Measurements from ENCODE around the gene JARID2.

The JARID2 gene

DNA sequence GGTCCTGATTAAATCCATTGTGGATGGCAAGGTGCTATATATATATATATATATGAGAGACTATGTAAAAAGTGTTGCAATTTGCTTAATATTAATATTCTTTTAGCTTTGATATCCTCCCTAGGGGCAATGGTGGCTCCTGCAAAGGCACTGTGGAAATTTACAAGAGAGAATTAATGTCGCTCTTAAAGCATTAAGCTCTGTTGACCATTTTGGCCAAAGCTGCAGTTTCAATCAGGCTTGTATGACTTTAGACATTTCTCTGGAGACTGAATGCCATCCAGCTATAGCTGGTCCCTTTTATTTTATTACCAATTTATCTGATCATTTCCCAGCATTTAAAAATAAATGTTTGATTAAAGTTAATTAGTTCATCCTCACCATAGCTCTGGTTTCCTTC lies 155.3 kb downstream of the JARID2 start:
- Histone ChIP-seq H3K27ac (peak overlapping the region; percentile 72), H3K4me3 (ENCODE audit: low read depth, low read length) (peak overlapping the region; percentile 66), H3K9me3 (ENCODE audit: severe bottlenecking) (no peaks in the 10 kb centered on the region), H3K27me3 (ENCODE audit: insufficient read depth, low read depth, severe bottlenecking) (no peaks in the 10 kb centered on the region), H3K36me3 (no peaks in the 10 kb centered on the region)
- TF ChIP-seq, protein P1, sequence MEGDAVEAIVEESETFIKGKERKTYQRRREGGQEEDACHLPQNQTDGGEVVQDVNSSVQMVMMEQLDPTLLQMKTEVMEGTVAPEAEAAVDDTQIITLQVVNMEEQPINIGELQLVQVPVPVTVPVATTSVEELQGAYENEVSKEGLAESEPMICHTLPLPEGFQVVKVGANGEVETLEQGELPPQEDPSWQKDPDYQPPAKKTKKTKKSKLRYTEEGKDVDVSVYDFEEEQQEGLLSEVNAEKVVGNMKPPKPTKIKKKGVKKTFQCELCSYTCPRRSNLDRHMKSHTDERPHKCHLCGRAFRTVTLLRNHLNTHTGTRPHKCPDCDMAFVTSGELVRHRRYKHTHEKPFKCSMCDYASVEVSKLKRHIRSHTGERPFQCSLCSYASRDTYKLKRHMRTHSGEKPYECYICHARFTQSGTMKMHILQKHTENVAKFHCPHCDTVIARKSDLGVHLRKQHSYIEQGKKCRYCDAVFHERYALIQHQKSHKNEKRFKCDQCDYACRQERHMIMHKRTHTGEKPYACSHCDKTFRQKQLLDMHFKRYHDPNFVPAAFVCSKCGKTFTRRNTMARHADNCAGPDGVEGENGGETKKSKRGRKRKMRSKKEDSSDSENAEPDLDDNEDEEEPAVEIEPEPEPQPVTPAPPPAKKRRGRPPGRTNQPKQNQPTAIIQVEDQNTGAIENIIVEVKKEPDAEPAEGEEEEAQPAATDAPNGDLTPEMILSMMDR (IDR thresholded peaks at IDR 0.05; ENCODE audit: low read depth, low read length): no peak
- no peak for DNase-seq

DNA sequence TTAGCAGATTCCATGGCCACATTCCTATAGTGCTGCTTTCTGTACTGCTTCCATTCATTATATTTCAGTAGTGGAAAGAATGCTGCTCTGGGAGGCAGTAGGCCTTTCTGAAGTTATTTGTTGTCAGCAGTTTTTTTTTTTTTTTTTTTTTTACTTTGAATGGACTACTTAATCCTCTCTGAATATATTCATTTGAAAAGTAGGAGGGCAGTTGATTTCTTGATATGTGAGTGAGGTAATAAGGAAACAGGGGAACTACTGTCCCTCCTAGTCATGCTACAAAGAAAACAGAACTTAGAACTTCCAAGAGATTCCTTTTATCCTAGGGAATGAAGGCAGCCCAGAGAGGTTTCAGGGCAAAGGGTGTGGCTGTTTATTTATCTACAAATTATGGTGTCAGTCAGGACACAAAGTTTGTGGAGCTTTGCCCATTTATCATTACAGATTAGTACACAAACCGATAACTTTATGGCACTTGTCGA lies 155.9 kb downstream of the JARID2 start:
- peak overlapping the region; percentile 72; the same call in 1 of the 2 replicates for H3K27ac ChIP-seq
- H3K9me3 ChIP-seq (ENCODE audit: severe bottlenecking): no peaks in the 10 kb centered on the region
- TF ChIP-seq, protein P1 (IDR thresholded peaks at IDR 0.05; ENCODE audit: low read depth, low read length): no peak
- H3K27me3 ChIP-seq (ENCODE audit: insufficient read depth, low read depth, severe bottlenecking): no peaks in the 10 kb centered on the region
- no peaks in the 10 kb centered on the region for H3K36me3 ChIP-seq
- H3K4me3 ChIP-seq (ENCODE audit: low read depth, low read length): no peak overlapping the region
- no peak for DNase-seq

DNA sequence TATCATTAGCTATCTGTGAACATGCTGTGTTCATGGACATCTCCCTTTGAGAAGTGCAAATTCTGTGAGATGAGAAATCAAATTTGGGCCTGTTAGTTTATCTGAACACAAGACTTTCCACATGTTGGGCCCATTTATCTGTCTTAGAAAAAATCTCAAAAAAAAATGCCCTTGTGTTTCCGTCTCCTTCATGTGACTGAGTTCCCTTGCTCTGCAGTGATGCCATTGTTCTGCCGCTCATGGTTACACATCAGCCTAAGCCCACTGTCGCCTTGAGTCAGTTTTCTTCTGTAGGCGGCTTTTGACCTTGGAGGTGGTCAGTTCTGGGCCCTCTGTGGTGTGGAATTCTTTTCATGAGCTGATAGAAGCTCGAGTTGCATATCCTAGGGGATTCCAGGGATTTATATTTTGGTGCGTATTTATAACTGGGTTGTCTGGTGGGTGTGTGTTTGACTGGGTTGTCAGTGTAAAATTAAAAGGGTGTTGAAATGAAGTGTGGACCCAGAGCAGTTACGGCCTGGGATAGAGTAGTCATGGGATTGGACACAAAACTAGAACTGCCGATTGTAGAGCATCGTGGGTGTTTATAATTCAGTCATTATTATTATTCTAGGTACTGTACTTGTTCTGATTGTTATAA lies 156.7 kb downstream of the JARID2 start:
- H3K9me3 ChIP-seq (ENCODE audit: severe bottlenecking): no peaks in the 10 kb centered on the region
- H3K4me3 ChIP-seq (ENCODE audit: low read depth, low read length): no peak overlapping the region

DNA sequence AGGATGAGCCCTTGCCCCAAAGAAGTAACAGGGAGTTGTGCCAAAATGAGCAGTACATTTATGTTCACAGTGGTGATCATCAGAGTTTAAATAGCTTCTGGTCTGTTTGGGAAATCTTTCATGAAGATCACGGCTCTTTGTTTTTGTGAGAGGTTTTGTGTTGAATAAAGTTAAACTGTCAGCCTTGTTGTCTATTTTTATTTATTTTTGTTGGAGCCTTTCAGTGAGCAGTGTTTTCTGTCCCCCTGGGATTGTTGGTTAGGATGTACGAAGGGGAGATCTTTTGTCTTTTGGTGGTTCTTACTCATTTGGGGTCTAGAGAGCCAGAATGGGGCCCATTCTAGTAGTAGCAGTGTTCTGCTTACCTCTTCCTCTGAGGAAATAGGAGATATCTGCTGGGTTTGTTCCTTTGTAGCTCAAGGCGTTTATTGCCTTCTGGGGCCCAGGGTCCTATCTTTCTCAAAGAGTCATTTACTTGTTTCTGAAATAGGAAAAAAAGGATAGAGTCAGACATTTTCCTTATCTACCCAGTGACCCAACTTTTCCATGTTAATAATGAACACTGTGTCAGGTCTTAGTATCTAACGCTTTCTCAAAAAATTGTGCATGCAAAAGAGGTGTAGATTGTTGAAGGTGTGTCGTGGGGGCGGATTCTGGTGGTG lies 157.4 kb downstream of the JARID2 start:
- Histone ChIP-seq H3K36me3 (no peaks in the 10 kb centered on the region), H3K27me3 (ENCODE audit: insufficient read depth, low read depth, severe bottlenecking) (no peaks in the 10 kb centered on the region), H3K4me3 (ENCODE audit: low read depth, low read length) (no peak overlapping the region), H3K9me3 (ENCODE audit: severe bottlenecking) (no peaks in the 10 kb centered on the region), H3K27ac (no peak overlapping the region)
- TF ChIP-seq, protein P1 (IDR thresholded peaks at IDR 0.05; ENCODE audit: low read depth, low read length): no peak
- no peak for DNase-seq

More for the DNA sequence above, 156.7 kb downstream of the JARID2 start:
- no peaks in the 10 kb centered on the region for H3K27me3 ChIP-seq (ENCODE audit: insufficient read depth, low read depth, severe bottlenecking)
- no peak overlapping the region for H3K27ac ChIP-seq
- H3K36me3 ChIP-seq: no peaks in the 10 kb centered on the region
- TF ChIP-seq, protein P1 (IDR thresholded peaks at IDR 0.05; ENCODE audit: low read depth, low read length): no peak
- DNase-seq: no peak

DNA sequence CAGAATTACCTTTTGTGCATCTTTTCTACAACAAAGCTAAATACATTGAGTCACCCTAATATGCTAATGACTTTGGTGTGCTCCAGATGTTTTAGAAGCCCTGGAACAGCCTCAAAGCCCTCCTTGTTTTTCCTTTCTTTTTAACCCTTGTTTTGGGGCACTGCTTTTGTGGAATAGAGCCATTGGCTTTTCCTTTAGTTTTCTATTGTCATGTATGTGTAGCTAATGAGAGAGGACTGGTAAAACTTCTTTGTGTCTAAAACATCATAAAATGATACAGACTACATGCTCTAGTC lies 158.8 kb downstream of the JARID2 start:
- Histone ChIP-seq H3K27me3 (ENCODE audit: insufficient read depth, low read depth, severe bottlenecking) (no peaks in the 10 kb centered on the region), H3K4me3 (ENCODE audit: low read depth, low read length) (no peak overlapping the region), H3K27ac (no peak overlapping the region), H3K36me3 (no peaks in the 10 kb centered on the region), H3K9me3 (ENCODE audit: severe bottlenecking) (no peaks in the 10 kb centered on the region)
- no peak for DNase-seq
- TF ChIP-seq, protein P1 (IDR thresholded peaks at IDR 0.05; ENCODE audit: low read depth, low read length): no peak
